HEK293 (cell line): ENCODE results near the gene PTPRG.

ENCODE experiments used
- IKZF3 ChIP-seq: fragments of 450-650 bp; IDR thresholded peaks from 2 replicates; pipeline ENCODE4 v1.5.0; 2018; ENCODE audit warnings: missing biosample characterization, mild to moderate bottlenecking, missing genetic modification characterization, moderate library complexity
- INSM2 ChIP-seq: fragments of 450-650 bp; formaldehyde crosslinking; IDR thresholded peaks from 2 replicates; pipeline ENCODE4 v1.5.1; 2016; ENCODE audit warnings: missing biosample characterization, missing genetic modification characterization
- KLF1 ChIP-seq: fragments of 450-650 bp; formaldehyde crosslinking; IDR thresholded peaks from 2 replicates; pipeline ENCODE4 v1.5.1; 2016; ENCODE audit warnings: missing biosample characterization, missing genetic modification characterization
- KLF7 ChIP-seq: fragments of 450-650 bp; formaldehyde crosslinking; IDR thresholded peaks from 2 replicates; pipeline ENCODE4 v1.5.1; 2016; ENCODE audit warnings: missing biosample characterization, missing genetic modification characterization, borderline replicate concordance
- PRDM10 ChIP-seq: fragments of 450-650 bp; formaldehyde crosslinking; IDR thresholded peaks from 2 replicates; pipeline ENCODE4 v1.5.1; 2016; ENCODE audit warnings: missing biosample characterization, missing genetic modification characterization
- SCRT1 ChIP-seq: fragments of 450-650 bp; formaldehyde crosslinking; IDR thresholded peaks from 2 replicates; pipeline ENCODE4 v1.5.1; 2016; ENCODE audit warnings: missing biosample characterization, missing genetic modification characterization, borderline replicate concordance
- SP3 ChIP-seq: fragments of 450-650 bp; formaldehyde crosslinking; IDR thresholded peaks from 2 replicates; pipeline ENCODE4 v1.5.1; 2016; ENCODE audit warnings: missing biosample characterization, missing genetic modification characterization
- TRIM28 ChIP-seq: IDR thresholded peaks from 2 replicates; pipeline ENCODE4 v1.6.1; 2011; ENCODE audit warnings: low read length, control low read depth, borderline replicate concordance
- ZBTB11 ChIP-seq: fragments of 450-650 bp; formaldehyde crosslinking; conservative IDR thresholded peaks from 2 replicates; pipeline ENCODE4 v1.5.1; 2016; ENCODE audit warnings: low read depth, missing biosample characterization, missing genetic modification characterization
- ZFP41 ChIP-seq: fragments of 450-650 bp; formaldehyde crosslinking; IDR thresholded peaks from 2 replicates; pipeline ENCODE4 v1.5.1; 2016; ENCODE audit warnings: missing biosample characterization, missing genetic modification characterization, borderline replicate concordance
- ZNF148 ChIP-seq: fragments of 450-650 bp; formaldehyde crosslinking; IDR thresholded peaks from 2 replicates; pipeline ENCODE4 v1.5.0; 2017; ENCODE audit warnings: missing biosample characterization, missing genetic modification characterization, borderline replicate concordance
- ZNF18 ChIP-seq: fragments of 450-650 bp; formaldehyde crosslinking; IDR thresholded peaks from 2 replicates; pipeline ENCODE4 v1.5.1; 2016; ENCODE audit warnings: missing biosample characterization, missing genetic modification characterization
- ZNF19 ChIP-seq: fragments of 450-650 bp; formaldehyde crosslinking; IDR thresholded peaks from 2 replicates; pipeline ENCODE4; 2016; ENCODE audit warnings: missing biosample characterization, missing genetic modification characterization, low read depth
- ZNF26 ChIP-seq: fragments of 450-650 bp; formaldehyde crosslinking; IDR thresholded peaks from 2 replicates; pipeline ENCODE4 v1.5.1; 2016; ENCODE audit warnings: missing biosample characterization, missing genetic modification characterization
- ZNF366 ChIP-seq: fragments of 450-650 bp; formaldehyde crosslinking; conservative IDR thresholded peaks from 2 replicates; pipeline ENCODE4 v1.5.1; 2016; ENCODE audit warnings: missing biosample characterization, missing genetic modification characterization
- ZNF48 ChIP-seq: fragments of 450-650 bp; formaldehyde crosslinking; IDR thresholded peaks from 2 replicates; pipeline ENCODE4 v1.5.1; 2016; ENCODE audit warnings: missing biosample characterization, missing genetic modification characterization
- ZNF510 ChIP-seq: fragments of 450-650 bp; formaldehyde crosslinking; IDR thresholded peaks from 2 replicates; pipeline ENCODE4 v1.5.1; 2018; ENCODE audit warnings: mild to moderate bottlenecking, missing genetic modification characterization, missing biosample characterization; ENCODE audit not compliant: insufficient replicate concordance
- ZNF513 ChIP-seq: fragments of 450-650 bp; IDR thresholded peaks from 2 replicates; pipeline ENCODE4 v1.5.1; 2018; ENCODE audit warnings: missing biosample characterization, missing genetic modification characterization
- ZNF555 ChIP-seq: fragments of 450-650 bp; formaldehyde crosslinking; conservative IDR thresholded peaks from 2 replicates; pipeline ENCODE4 v1.5.1; 2017; ENCODE audit warnings: missing biosample characterization, mild to moderate bottlenecking, missing genetic modification characterization, inconsistent platforms
- ZSCAN16 ChIP-seq: fragments of 450-650 bp; formaldehyde crosslinking; IDR thresholded peaks from 2 replicates; pipeline ENCODE4 v1.5.1; 2016; ENCODE audit warnings: missing biosample characterization, missing genetic modification characterization

PTPRG gene

GRCh38 chr3:61560517-61561373, 626 bp upstream of the PTPRG start (continued):
- peak; percentile 55; the same call in 1 of the 2 replicates for TF ChIP-seq INSM2
- TF ChIP-seq ZNF510 (tag by site-specific recombination): no peak
- TF ChIP-seq TRIM28: no peak
- no peak for TF ChIP-seq ZNF148 (tag by site-specific recombination)
- peak; percentile 98 for TF ChIP-seq IKZF3 (tag by site-specific recombination)
- no peak for TF ChIP-seq ZNF19 (tag by site-specific recombination)
- TF ChIP-seq ZNF18: no peak; the same call in 1 of the 2 replicates
- TF ChIP-seq ZNF513 (tag by site-specific recombination): no peak
- no peak for TF ChIP-seq KLF1
- no peak for TF ChIP-seq ZNF26
- TF ChIP-seq ZNF555 (tag by site-specific recombination): no peak
- no peak for TF ChIP-seq SCRT1
- TF ChIP-seq ZBTB11: peak; percentile 88
- TF ChIP-seq ZSCAN16 (tag by site-specific recombination): peak; percentile 69
- TF ChIP-seq ZNF366 (tag by site-specific recombination): 0 out of 2 replicates have a peak, but pooled peaks have one; percentile 53
- no peak for TF ChIP-seq SP3 (tag by site-specific recombination)
- no peak for TF ChIP-seq ZNF48 (tag by site-specific recombination)
- no peak for TF ChIP-seq ZFP41 (tag by site-specific recombination)
- TF ChIP-seq KLF7 (tag by site-specific recombination): peak; percentile 40; the same call in 1 of the 2 replicates
- TF ChIP-seq PRDM10: peak; percentile 93
